Globus pallidus (tissue), 1 donor: ENCODE measurements around the gene SLC39A11.

Experiments
- DNase-seq: peaks from one replicate; pipeline ENCODE4 v3.0.0-alpha.2; 2015; ENCODE audit warnings: low spot score

Gene SLC39A11

DNA sequence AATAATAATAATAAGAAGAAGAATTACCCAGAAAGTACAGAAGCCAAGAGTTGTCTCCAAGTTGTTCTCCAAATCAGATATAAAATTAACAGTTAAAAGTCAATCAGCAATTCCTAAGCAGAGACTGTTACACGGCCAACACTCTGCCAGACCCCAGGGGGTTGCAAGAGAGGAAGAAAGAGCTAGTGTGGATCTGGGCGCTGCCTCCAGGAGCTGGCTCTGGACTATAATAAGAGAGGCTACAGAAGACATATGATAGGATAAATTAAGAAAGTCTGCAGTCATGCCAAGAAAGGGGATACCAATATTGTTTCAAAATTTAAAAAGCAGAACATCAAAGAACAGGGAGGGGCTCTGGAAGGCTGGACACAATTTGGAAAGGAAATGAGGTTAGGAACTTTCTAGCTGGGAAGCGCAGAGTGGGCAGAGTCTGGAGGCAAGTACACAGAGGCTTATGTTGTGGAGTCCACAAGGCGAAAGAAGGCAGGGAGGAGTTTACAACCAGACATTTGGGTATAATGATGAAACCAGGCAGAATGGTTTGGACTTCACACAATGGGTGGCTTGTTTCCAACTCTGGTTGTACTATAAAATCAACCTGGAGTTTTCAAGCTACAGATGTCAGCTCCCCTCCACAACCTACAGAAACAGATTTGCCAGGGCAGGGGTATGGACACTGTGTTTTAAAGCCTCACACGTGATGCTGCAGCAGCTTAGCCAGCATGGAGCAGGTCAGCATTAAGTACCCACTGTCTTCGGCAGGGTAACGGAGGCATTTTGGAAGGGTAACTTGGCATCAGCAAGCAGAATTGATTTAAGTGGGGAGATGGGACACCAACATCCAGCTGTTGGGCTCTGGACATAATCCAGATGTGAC is 49.4 kb downstream of the SLC39A11 start:
- DNase-seq, result peak; percentile 41

DNA sequence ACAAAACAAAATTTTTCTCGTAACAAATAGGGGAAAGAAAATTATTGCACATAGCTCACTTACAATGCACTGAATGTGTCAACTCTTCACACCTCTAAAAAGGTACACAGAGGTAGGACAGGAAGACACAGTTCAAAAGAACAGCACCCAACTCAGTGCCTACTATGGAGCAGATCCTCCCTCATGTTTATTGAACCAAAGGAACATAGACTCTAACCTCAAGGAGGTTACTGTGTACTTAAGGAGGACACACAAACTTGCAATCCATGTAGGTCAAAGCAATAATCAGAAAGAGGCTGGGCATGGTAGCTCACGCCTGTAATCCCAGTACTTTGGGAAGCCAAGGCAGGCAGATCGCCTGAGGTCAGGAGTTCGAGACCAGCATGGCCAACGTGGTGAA is 50.3 kb downstream of the SLC39A11 start:
- DNase-seq, result no peak

- no peak for DNase-seq
Observed at GRCh38 chr17:73039282-73039681, 53.2 kb downstream of the SLC39A11 start.

- no peak for DNase-seq
Observed at GRCh38 chr17:73031472-73031871, 61.0 kb downstream of the SLC39A11 start.

- DNase-seq, result no peak
Observed at GRCh38 chr17:73030995-73031394, 61.5 kb downstream of the SLC39A11 start.

- peak; percentile 37 for DNase-seq
Observed at GRCh38 chr17:73030501-73030921, 62.0 kb downstream of the SLC39A11 start.

GRCh38 chr17:73029991-73030390 is 62.5 kb downstream of the SLC39A11 start:
- DNase-seq, result no peak

GRCh38 chr17:73029021-73029420 is 63.5 kb downstream of the SLC39A11 start:
- no peak for DNase-seq

DNA sequence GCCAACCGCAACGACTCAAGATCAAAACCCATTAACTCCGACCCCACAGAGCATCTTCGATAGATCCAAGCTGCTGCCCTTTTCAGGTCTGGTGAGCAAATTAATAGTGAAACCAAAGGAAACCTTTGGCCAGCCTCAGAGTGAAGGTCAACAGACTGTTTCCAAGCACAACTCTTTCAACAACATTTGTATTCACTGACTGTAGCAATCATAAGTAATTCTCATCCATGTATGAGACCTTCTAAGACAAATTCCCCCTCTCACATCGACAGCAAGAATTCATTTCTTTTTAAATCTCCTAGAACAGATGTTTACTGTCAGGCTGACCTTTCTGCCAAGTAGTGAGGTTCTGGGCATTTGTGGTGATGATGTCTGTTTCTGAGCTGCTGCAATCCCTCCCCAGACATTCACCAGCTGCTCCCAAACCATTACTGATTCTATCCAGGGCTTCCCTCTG is 64.2 kb downstream of the SLC39A11 start:
- no peak for DNase-seq

DNA sequence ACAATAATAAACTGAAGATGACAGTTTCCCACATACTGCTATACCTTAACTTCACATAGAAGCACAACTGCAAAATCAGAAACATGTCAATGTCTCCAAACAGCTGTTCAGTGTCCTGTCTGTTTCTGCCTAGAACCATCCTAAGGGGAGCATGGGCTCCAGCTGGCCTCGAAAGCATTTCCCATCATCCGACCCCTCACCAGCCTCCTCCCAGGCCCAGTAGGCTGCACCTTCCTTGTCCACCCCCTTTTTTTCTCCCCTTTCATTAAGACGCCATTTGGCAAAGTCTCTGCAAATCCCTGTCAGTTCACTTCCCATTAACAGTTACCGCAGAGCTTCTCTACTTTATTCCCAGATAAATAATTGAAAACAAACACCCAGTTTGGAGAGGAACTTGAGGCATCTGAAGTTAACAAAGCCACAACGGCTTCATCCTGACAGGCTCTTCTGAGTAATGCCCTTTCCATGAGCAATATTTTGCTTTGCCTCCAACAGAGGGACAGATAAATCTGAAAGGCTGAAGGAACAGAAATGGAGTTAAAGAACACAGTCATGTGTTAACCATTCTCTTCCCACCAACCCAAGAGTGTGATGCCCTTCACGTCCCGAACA is 65.3 kb downstream of the SLC39A11 start:
- DNase-seq, result no peak

GRCh38 chr17:73025041-73025560 is 67.4 kb downstream of the SLC39A11 start:
- DNase-seq, result no peak

DNA sequence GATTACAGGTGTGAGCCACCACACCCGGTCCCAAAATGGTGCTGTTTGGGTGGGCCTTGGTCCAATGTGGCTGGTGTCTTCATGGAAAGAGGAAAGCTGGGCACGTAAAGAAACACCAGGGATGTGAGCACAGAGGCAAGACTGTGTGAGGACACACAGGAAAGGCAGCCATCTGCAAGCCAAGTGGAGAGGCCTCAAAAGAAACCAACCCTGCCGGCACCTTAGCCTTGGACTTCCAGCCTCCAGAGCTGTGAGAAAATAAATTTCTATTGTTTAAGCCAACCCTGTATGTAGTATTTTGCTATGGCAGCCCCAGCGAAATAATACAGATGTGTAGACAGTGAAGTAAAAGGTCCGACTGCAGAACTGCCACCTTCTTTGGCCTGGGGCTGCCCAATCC is 68.7 kb downstream of the SLC39A11 start:
- no peak for DNase-seq

- no peak for DNase-seq
Observed at GRCh38 chr17:73022694-73023093, 69.8 kb downstream of the SLC39A11 start.

DNA sequence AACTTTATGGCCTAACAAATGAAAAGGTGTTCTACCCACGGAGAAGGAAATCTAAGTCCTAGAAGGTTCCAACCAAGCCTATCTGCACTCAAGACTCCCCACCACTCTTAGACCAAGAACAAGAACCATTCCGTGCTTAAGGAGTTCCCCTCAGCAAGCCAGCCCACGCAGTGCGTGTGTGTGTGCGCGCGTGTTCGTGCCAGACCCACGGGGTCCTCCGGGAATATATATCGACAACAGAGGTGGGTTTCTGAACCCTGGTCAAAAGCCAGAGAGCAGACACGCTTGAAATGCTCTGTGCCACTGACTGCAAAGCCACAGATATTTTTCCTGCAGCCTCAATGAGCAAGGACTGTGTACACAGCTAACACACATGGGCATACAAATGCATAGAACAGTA is 70.7 kb downstream of the SLC39A11 start:
- no peak for DNase-seq

DNA sequence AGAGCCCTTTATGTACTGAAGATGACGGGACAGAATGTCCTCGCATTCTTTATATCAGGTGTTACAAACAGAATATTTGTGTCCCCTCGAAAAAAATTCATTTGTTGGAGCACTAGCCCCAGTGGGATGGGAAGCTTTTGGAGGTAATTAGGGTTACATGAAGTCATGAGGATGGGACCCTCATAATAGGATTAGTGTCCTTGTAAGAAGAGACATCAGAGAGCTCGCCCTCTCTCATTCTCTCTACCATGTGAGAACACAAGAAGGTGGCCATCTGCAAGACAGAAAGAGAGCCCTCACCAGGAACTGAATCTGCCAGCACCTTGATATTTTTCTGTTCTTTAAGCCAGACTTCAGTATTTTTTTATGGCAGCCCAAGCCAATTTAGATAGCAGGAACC is 72.4 kb downstream of the SLC39A11 start:
- no peak for DNase-seq

DNA sequence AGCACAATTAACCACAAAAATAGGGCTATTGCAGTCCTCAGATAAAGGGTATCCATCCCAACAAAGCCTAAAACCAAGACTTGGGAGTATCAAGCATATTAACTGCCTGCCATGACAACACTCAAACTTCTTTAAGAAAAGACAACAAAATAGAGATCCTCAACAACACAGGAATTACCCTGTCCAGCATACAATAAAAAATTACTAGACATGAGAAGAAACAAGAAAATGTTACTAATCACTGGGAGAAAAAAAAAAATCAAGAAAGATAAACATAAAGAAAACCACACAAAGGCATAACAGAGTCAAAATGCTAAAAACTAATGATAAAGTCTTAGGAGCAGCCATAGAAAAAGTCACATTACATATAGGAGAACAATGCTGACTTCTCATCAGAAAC is 73.9 kb downstream of the SLC39A11 start:
- no peak for DNase-seq

DNA sequence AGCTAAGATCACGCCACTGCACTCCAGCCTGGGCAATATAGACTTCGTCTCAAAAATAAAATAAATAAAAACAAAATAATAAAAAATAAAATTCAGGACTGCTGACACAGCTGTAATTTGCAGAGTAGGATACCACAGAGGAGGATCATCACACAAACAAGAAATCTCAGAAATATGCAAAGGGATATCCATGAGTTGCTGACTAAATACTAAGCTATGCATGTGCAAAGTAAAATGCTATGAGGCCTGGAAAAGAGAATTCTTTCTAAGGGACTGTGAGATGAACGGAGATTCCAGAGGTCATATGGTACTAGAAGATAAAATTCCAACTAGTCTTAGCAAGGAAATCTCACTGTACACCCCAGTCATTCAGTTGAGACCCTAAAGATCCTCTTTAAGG is 74.8 kb downstream of the SLC39A11 start:
- DNase-seq, result no peak

GRCh38 chr17:73015722-73016276 is 76.7 kb downstream of the SLC39A11 start:
- DNase-seq, result no peak

- no peak for DNase-seq
Observed at GRCh38 chr17:73013816-73014663, 78.4 kb downstream of the SLC39A11 start.

GRCh38 chr17:73013301-73013700 is 79.2 kb downstream of the SLC39A11 start:
- no peak for DNase-seq

DNA sequence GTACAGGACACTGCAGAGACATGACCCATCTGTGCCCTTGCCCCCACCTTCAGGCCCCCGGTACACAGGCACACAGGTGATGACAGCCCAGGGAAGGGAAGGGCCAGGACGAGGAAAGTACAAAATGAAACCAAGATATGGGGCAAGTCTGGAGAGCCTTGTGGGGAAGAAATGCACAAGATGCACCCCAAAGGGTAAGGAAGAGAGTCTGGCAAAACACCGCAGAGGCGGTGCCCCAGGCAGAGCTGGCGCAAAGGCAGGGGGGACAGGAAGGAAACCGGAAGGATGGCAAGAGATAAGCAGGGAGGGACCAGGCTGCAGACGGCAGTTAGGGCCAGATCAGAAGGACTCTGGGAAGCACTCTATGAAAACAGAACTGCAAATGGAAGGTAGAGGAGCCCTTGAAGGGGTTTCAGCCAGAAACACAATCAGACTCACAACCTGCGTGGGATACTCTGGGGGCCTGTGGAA is 81.4 kb downstream of the SLC39A11 start:
- no peak for DNase-seq

DNA sequence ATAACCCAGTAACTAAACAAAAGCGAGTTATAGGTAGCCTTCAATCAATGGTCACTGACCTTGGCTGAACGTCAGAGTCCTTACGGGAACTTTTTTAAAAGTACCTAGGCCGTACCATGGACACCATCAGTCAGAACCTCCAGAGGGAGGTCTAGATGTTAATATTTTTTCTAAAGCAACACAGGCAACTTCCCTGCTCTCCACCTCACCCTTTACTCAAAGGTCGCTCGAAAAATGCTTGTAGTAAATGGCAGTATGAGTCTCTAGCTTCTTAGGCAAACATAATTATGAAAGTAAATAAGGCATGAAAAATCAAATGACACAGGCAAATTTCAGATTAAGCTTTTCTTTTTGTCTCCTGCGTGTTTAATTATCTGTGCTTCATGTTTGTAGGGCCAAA is 82.1 kb downstream of the SLC39A11 start:
- no peak for DNase-seq
